HS-27A (cell line): ENCODE results near the gene TMPRSS13.
"Not testable (repeated sequence)": the region's sequence is repeated elsewhere in the genome, so short reads cannot be mapped to it uniquely, and the experiment has no call there.

Experiments
- DNase-seq: peaks from one replicate; pipeline ENCODE4 v3.0.0-alpha.2; 2012; ENCODE audit warnings: low read depth, missing footprints

Gene TMPRSS13

DNA sequence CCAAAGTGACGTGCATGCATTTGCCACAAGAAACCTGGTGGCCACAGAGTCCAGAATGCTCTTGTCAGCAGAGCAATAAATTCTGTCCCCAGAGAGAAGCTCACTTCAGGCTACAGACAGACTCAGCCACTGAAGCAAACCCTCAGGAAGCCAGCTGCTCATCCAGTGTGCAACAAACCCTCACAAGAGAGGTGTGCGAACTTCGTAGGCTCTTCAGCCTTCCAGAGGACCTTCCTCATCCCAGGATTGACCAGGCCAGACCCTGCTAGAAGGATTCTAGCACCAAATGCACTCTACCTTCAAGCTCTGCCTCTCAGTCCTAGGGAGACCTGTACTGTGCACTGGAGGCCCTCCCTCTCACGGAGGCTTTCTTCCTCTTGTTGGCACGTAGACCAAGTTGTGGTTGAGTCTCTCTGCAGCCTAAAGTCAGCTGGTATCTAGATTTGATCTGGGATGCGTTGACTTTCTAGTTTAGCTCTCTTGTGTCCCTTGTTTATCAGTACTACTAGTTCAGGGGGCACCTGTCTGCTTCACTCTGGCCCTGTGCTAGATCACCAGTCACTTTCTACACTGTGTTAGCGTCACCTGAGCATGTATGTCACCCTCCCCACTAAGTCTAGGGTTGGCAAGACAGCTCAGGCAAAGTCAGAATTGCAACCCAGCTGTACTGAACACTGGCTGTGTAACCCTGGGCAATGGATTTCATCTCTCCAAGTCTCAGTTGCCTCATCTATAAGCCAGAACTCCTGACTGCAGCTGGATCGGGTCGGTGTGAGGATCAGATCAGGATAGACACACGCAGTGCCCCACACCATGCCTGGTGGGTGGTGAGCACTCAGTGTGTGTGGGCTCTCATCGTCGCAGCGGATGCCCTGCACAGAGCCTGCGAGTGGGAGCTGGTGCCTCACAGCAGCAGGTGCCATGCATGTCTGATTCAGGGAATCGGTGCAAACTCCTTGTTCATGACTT, 22.1 kb upstream of the TMPRSS13 start:
- DNase-seq = no peak

DNA sequence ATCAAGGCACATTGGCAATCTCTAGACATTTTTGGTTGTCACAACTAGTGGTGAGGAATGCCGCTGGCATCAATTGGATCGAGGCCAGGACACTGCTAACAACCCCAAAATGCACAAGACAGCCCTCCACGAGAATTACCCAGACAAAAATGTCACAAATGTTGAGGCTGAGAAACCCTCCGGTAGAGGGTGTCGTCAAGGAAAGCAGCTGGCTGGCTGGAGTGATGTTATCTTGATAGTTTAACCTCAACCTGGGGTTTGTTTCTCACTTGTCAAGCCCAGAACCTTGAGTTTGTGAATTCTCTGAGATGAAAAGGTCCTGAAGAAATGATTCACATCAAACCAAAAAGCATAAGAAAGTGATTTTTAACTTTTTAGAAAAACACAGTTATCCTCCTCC, 21.1 kb upstream of the TMPRSS13 start:
- DNase-seq = no peak

DNA sequence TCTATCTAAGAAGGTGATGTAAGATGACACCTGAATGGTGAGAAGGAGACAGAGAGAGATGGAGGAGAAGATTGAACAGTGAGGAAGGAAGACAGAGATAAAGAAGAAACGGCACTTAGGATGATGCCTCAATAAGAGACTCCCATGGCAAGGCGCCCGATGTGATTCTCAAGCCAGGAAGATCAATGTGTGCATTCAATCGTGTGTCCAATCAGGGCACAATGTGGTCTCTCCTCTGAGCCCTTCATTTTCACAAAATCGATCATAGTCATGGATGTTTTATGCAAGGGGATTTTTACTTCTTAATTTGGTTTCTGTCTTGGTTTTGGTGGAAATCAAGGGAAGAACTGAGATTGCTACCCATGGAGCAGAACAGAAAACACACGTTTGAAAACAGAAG, 19.9 kb upstream of the TMPRSS13 start:
- DNase-seq = no peak

DNA sequence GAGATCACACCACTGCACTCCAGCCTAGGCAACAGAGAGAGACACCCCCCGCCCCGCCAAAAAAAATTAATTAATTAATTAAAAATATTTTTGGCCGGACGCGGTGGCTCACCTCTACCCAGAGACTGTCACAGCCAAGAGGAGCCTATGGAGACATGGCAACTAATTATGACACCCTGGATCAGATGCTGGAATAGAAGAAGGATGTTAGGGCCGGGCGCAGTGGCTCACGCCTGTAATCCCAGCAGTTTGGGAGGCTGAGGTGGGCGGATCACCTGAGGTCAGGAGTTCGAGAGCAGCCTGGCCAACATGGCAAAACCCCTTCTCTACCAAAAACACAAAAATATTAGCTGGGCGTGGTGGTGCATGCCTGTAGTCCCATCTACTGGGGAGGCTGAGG, 19.3 kb upstream of the TMPRSS13 start:
- DNase-seq = not testable (repeated sequence)

DNA sequence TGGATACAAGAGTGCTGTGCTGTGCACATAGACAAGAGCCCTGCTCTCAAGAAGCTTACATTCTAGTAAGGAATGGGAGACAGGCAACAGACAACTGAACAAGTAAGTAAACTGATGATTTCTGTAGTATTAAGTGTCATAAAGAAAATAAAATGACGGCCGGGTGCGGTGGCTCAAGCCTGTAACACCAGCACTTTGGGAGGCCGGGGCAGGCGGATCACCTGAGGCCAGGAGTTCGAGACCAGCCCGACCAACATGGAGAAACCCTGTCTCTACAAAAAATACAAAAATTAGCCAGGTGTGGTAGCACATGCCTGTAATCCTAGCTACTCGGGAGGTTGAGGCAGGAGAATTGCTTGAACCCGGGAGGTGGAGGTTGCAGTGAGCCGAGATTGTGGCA, 18.5 kb upstream of the TMPRSS13 start:
- DNase-seq = not testable (repeated sequence)

DNA sequence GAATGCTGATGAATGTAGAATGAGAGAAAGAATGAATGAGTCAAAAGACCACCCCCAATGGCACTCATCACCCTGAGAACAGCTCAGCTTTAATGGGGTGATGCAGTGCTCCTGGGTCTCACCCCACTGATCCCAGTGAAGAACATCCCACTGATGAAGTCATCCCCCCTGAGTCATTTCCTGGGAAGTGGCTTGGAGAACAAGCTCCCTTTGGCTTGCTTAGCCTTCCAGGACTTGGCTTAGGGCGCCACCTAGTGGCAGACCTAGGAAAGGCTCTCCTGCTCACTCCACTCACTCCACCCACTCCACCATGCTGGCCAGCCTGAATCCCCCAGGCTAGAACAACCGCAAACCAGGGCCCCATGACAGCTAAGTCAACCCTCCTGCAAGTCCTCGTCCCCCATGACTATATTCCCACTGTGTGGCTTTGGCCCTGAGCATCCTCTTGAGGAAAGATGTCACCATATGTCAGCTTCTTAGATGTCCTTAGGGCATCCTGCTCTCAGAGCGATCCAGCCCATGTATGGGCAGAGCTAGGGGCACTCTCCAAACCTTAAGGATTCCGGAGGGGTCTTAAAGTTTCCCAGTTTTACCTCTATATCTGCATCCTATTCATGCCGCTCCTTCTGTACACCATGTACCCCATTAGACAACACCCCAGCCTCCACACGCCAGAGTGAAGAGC, 17.8 kb upstream of the TMPRSS13 start:
- peak; percentile 59 for DNase-seq

DNA sequence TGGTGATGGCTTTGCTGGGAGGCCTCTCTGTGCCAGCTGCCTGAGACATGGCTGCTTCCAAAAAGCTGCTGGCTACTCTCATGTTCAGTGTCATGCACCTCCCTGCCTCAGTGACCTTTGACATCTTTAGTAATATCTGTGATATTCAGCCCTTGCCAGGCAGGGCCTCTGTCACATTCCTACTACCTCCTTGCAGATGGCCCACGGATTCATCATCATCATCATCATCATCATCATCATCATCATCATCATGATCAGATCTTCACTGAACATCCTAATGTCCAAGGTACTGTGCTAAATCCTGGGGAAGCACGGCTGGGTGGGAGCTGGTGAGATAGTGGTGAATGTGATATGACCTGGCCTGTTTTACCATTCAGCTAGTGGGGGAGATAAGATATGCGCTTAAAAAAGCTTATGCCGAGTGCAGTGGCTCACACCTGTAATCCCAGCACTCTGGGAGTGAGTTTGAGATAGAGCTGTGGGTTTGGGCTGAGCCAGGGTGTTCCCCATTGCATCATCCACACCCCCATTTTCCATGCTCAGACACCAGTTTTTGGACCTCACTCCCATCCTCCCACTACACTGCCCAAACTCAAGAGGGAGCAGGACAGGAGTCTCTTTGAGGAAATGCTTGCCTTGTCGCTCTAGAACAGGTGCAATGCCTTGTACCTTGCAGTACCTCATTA, 17.1 kb upstream of the TMPRSS13 start:
- no peak for DNase-seq

DNA sequence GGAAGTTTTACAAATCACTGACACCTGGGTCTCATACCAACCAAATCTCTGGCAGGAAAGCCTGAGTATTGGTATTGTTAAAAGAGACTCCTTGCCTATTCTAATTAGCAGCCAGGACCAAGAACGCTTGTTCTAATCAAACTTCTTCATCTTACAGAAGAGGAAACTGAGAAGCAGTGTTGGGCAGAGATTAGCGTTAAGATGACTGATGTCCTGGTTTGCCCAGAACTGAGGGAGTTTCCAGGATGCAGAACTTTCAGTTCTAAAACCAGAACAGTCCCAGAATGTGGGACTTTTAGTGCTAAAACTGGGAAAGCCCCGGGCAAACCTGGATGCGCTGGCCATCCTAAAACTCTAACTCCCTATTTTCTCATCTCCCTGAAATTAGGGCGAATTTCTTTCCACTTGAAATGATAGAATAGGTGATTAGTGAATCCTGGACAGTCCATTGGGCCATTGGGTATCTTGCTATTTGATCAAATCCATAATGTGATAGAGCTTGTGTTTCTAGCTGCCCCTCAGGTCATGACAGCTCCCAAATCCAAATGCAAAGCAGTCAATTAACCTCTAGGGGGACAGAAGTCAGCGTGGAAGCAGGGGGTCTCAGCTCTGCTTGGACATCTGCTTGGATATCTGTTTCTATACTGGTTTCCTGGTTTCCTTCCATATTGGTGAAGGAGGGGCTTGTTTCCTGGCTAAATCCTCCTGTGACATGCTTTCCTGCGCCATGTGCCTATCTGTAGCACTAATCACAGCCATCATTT, 16.0 kb upstream of the TMPRSS13 start:
- no peak for DNase-seq

DNA sequence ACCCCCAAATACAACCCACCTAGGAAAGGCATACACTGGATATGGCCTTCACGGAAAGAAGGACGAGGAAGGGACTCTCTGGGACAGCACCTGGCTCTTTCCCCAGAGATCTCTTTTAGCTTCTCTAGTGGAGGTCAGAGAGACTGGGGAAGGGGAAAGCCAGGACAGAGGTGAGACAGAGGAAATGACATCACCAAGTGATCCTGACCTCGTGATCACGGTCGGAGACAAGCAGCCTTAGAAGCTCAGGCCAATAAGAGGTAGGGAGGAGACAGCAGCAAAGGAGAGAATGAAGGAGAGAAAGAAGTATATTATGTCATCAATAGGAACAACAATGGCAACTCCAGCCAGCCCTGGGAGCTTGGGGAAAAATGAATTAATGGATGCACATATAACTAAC, 15.4 kb upstream of the TMPRSS13 start:
- no peak for DNase-seq

DNA sequence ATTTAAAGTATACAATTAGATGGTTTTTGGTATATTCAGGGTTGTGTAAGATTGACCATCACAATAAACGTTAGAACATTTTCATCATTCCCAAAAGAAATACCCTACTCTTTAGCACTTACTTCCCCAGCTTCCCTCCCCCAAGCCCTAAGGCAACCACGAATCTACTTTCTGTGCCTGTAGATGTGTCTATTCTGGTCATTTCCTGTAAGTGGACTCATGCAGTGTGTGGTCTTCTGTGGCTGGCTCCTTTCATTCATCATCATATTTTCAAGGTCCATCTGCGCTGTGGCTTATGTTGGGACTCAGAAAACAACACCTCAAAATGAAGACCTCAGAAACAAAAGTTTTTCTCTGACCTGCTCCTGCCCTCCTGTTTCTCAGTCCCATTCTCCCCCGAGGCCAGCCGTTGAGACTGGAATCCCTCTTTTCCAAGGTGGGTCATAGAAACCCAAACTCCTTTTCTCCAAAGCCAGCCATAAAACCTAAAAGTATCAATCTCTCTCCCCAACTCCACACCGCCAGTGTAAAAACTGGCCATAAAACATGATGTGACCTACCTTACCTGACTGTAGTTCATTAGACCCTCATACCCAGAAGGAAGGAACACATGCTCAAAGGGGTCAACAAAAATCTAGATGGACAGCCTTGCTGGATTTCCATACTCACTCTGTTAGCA, 12.9 kb upstream of the TMPRSS13 start:
- no peak for DNase-seq

DNA sequence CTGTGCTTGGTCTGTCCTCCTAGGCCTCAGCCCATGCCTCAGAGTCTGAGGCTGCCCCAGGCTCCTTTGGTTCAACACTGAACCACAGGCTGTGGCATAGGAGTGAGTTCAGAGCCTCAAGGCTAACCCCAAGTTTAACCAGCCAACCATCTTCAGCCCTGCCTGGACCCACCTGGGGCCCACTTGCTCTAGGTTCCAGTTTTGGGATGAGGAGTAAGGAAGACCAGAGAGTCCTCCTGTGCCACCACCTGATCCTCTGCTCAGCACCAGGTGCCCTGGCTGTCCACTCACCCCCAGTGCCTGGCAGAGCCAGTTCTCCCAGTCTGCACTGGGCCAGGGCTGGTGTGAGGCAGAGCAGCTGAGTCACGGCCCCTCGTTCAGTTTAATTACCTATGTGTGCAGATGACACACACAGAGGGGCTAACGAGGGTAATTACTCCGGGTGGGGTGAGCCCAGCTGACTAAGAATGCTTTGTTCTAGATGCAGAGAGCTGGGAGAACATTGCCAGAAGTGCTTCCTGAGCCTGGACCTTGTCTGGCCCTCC, 12.0 kb upstream of the TMPRSS13 start:
- no peak for DNase-seq

DNA sequence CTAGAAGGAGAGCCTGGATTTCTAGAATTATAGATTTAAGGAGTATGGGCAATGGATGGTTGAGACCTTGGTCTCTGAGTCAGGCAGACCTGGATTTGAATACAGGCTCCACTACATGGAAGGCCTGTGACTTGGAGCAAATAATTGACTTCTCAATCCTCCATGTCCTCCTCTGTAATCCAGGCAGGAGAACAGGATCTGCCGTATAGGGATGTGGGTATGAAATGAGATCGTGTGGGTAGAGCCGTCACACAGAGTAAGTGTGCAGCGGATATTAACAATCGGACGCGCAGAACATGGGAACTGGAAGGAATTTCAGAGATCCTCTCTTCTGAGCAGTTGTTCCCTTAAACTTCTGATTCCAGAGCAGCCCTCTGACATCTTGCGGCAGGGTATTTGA, 11.5 kb upstream of the TMPRSS13 start:
- no peak for DNase-seq

DNA sequence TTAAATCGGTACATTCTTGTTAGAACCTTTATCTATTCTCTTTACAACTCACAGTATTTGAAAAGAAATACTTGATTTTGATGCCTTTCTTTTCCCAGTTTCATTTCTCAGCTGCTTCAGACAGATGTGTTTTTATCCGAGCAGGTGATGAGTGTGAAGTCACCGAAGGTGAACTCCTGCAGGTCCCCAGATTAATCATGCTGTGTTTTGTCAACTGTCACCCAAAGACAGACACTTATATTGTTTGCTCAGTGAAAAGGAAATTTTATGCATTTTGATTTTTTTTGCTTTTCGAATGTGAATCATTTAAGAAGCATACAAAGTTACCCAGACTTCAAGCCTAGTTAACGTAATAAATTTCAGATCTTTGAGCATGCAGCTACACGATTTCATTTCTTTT, 7.8 kb upstream of the TMPRSS13 start:
- DNase-seq = no peak

DNA sequence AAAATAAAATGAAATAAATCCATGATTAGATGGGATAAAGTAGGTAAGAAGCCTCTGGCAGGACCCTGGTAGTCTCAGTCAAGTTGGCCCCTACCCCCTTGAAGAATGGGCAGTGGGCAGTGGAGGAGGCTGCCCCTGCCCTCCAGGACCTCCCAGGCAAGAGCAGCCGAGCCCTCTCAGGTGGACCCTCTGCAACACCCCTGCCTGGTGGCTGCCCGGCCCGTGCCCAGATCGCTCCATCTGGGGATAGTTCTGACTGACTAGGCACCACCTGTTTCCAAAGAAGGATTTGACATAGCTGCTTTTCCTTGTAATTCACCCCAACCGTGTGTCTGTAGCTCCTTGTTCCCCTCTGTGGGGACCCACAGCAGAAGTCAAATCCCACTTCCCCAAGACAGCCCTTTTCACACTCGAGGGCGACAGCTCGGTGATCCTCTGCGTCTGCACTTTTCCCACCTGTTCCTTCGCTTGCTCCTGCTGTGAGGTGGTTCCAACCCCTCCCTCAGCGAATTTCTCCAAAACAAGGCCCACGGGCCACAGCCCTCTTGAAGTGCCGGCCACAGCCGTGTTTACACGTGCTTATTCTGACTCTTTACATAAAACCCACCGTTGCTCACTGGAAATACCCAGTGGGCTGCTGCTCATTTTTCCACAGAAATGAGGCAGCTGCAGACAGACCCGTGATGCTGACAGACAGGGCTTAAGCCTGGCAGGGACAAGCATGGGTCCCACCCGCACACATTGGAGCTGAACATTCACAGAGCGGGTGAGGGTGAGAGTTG, 5.5 kb upstream of the TMPRSS13 start:
- DNase-seq = no peak

DNA sequence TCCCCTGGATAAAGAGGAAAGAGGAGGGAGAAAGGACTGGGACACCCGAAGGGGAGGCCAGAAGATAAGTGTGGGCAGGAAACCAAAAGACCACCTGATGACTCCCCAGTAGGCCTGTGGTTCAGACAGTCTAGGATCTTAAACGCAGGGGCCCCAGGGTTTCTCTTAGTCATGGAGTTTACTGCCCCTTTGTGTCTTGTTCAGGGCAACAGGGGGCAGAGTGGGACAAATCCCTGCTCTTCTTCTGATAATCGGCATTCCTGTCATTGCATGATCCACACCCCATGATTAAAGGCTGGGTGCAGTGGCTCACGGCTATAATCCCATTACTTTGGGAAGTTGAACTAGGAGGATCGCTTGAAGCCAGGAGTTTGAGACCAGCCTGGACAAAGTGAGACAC, 4.7 kb upstream of the TMPRSS13 start:
- DNase-seq = no peak

DNA sequence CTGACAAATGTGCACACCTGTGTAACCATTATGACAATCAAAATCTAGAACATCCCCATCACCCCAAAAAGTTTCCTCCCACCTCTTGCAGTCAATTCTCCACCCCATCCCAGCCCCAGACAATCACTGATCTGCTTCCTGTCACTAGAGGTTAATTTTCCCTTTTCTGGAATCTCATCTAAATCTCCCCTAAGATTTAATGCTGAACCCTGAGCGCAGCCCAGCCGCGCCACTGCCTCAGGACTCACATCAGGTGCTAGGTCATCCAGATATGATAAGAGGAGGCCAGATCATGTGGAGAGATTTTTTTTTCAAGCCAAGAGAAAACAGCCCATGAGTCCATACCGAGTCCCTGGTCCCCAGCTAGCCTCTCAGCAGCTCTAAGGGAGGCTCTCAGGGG, 4.3 kb upstream of the TMPRSS13 start:
- no peak for DNase-seq

DNA sequence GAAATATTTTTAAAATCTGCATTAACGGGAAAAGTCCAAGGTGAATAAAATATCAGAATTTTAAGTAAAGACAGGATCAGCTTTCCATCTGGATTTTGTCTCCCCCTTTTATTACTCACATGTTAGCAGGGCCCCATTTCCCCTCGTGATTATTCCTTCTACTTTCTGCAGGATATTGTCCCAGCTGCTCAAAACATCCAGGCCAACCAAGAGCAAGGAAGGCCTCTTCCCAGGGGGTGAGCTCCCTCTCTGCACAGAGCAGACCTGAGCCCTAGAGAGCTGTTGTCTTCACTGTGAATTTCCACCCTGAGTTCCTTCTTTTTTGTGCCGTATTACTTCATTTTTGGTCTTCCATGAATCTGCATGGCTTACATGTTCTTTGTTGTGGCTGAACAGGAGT, 3.7 kb upstream of the TMPRSS13 start:
- DNase-seq = no peak

DNA sequence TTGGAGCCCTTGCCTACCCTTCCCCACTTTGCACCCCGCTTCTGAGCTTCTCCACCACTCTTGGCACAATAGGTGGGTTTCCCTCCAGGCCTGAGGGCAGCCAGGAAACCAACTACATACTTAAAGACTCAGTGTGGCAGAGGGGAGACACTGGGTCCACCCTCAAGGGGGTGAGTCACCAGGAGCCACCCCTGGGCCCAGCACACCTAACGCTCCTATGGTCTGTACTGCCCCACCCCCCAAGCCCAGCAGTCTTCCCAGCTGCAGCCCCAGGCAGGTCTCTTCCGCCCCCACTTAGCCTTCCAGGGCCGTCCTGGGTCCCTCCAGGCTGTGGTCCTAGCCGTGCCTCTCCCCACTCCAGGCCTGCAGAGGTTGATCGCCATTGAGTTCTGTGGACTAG, 3.2 kb upstream of the TMPRSS13 start:
- no peak for DNase-seq

DNA sequence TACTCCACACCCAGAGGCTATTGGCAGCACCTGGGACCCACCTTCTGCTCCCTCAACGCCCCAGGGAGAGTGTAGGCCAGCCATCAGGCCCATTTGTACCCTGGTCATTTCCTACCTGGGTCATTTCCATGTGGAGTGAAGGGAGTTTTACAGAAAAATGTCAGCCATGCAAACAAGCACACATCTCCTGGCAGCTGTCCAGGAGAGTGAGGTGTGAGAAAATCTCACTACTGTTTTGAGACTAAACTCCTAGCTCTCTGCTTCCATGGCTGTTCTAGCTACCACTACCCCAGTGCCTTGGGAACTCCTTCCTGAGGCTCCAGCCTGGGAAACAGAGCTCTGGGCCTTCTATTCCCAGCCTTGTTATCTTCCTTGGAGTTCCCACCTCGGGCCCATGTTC, 2.8 kb upstream of the TMPRSS13 start:
- no peak for DNase-seq

DNA sequence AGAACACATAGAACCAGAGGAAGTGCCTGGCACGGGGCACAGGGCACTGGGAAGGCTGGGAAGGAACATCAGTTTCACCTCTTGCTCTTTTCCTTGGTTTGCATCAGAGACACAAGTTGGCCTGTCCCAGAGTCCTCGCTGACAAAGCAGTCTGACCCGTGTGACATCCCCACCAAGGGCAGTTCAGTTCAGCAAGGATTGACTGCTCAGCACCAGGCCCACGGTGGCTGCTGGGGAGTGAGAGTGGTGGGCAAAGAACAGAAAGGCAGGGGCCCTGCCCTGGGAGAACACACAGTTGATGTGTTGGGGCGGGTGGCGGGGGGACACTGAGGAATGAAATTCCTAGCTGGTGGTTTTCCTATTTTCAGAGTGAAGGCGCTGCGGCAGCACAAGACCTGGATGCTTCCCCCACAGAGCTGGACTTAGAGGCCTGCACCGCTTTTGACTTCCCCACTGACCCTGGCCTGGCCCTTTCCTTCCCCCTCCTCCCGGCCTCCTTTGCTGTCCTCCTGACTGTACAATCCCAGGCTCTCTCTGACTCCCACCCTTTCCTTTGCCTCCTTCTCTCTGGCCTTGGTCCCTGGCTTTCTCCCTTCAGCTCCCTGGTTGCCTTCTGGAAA, 2.2 kb upstream of the TMPRSS13 start:
- no peak for DNase-seq
